Anterior cingulate cortex (tissue), 58 donors: ENCODE results near the gene ITGAL.
A peak's percentile ranks its signal among the peaks of the same experiment; 100 is the strongest.
"Not testable (repeated sequence)": the region's sequence is repeated elsewhere in the genome, so short reads cannot be mapped to it uniquely, and the experiment has no call there.

Experiments
- DNase-seq, 58 donors: peaks; one replicate each; lab custom pipeline; 2025; lab: John Stamatoyannopoulos, UW

Gene ITGAL

GRCh38 chr16:30457256-30457655, 15.3 kb upstream of the ITGAL start:
- no peak for DNase-seq

GRCh38 chr16:30457743-30458560, 14.6 kb upstream of the ITGAL start:
- DNase-seq: no peak

DNA sequence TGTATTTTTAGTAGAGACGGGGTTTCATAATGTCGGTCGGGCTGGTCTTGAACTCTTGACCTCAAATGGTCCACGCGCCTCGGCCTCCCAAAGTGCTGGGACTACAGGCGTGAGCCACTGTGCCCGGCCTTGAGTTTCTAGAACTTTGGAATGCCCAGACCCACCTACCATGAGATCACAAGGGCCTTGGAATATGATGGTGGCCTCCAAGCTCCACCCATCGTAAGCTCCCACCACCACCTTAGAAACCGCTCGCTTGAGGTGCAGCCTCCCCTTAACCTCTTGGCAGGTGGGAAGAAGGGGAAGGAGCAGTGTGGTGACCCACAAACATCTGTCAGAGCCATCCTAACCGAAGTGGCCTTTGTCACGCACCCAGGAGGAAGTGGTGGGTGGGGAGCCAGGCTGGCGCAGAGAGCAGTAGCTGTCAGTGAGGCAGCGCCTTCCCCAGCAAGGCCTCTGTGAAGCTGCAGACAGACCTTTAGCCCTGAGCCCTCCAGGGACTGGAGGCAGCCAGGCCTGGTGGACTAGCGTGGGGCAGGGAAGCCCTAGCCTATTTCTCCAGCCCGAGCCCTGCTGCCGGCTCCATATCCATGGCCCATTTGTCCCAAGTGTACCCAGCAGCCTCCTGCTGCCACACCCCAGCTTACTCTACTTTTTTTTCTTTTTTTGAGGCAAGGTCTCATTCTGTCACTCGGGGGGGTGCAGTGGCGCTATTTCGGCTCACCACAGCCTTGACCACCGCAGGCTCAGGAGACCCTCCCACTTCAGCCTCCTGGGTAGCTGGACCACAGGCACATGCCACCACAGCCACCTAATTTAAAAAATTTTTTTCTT, 13.8 kb upstream of the ITGAL start:
- peak in 1 of 58 donors; percentile 2 for DNase-seq

GRCh38 chr16:30459456-30459855, 13.1 kb upstream of the ITGAL start:
- DNase-seq: no peak

- DNase-seq: not testable (repeated sequence)
These were observed 11.1 kb upstream of the ITGAL start for GRCh38 chr16:30461426-30461825.

DNA sequence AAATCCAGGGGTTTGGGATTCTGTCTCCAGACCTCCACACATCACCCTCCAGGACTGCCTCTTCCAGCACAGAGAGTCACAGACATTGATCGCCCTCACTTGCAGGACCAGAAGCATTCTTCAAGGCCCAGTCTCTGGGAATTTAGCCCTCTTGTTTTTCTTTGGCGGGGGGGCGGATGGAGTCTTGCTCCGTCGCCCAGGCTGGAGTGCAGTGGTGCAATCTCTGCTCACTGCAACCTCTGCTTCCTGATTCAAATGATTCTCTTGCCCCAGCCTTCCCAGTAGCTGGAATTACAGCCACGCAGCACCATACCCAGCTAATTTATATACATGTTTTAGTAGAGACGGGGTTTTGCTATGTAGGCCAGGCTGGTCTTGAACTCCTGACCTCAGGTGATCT, 8.5 kb upstream of the ITGAL start:
- no peak for DNase-seq

DNA sequence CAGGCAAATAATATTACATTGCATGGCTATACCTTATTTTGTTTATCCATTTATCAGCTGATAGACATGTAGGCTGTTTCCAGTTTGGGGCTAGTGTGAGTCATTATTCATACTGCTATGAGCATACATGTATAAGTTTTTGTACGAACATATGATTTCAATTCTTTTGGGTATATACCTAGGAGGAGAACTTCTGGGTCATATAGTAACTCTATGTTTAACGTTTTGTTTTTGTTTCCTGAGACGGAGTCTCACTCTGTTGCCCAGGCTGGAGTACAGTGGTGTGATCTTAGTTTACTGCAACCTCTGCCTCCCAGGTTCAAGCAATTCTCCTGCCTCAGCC, 2.4 kb upstream of the ITGAL start:
- no peak for DNase-seq

- no peak for DNase-seq
These were observed 1.9 kb upstream of the ITGAL start for GRCh38 chr16:30470632-30470995.

GRCh38 chr16:30473231-30474073, 910 bp downstream of the ITGAL start:
- no peak for DNase-seq

DNA sequence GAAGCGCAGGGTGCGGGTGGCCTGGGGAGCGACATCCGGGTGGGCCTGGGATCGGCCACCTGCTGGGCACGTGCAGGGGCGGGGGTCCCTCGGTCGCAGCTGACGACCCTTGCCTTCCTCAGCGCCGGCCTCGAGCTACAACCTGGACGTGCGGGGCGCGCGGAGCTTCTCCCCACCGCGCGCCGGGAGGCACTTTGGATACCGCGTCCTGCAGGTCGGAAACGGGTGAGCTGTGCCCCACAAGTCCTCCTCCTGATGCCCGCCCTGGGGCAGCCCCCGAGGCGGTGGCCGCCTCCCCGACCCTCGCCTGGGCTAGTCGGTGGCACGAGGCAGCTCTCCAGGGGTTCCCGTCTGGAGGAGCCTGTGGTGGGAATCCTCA, 1.5 kb downstream of the ITGAL start:
- no peak for DNase-seq

- DNase-seq: no peak
These were observed 2.1 kb downstream of the ITGAL start for GRCh38 chr16:30474684-30475083.

DNA sequence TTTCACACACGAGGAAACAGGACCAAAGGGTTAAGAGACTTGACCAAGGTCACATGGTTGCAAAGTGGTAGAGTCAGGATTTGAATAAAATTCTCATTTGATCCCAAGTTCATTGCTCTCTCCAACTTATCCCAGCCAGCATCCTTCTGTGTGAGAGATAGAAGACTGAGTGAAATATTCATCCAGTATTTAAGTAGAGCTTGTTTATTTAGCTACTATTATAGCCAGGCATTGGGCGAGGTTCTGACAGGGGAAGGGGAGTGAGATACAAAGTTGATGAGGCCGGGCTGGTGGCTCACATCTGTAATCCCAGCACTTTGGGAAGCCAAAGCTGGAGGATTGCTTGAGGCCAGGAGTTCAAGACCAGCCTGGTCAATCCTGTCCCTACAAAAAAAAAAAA, 4.4 kb downstream of the ITGAL start:
- DNase-seq: no peak

DNA sequence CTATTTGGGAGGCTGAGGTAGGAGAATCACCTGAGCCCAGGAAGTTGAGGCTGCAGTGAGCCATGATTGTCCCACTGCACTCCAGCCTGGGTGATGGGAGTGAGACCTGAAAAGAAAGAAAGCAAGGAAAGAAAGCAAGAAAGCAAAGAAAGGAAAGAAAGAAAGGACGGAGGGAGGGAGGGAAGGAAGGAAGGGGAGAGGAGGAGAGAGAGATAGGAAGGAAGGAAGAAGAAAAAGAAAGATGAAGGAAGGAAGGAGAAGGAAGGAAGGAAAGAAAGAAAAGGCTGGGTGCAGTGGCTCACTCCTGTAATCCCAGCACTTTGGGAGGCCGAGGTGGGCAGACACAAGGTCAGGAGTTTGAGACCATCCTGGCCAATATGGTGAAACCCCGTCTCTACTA, 5.2 kb downstream of the ITGAL start:
- not testable (repeated sequence) for DNase-seq

DNA sequence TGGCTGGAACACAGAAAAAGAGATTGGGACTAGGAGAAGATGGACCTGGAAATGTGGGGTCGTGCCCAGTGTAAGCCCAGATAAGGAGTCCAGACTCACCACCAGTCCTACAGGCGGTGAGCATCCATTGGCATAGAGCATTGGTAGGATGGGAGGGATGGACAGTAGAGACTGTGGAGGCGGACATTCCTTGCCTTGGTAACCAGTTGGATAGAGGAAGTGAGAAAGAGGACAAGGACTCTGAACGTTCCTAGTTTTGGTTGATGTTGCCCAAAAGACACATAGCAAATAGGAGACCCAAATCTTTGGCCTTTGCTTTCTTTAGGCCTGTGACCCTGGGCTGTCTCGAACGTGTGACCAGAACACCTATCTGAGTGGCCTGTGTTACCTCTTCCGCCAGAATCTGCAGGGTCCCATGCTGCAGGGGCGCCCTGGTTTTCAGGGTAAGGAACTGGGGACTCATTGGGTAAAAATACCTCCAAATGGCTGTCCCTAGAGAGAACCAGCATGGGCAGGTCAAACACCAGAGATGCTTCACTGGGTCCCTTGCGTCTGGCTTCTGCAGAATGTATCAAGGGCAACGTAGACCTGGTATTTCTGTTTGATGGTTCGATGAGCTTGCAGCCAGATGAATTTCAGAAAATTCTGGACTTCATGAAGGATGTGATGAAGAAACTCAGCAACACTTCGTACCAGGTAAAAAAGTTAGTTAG, 6.4 kb downstream of the ITGAL start:
- DNase-seq: no peak

- no peak for DNase-seq
These were observed 8.8 kb downstream of the ITGAL start for GRCh38 chr16:30481381-30481780.

DNA sequence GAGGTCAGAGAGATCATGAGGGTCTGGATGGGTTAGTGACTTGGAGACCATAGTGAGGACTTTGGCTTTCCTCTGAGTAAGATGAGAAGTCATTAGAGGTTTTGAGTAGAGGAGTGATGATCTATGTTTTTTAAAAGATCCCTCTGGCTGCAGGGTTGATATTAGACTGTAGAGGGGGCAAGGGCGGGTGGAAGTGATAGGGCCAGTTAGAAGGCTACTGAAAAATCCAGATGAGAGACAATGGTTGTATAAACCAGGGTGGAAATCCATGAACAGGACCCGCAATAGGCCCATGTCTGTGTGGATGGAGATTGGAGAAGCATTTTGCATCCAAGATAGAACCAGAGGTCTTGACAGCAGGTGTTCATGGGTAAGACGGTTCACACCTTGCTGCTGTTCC, 9.8 kb downstream of the ITGAL start:
- DNase-seq: no peak

GRCh38 chr16:30484887-30485286, 12.3 kb downstream of the ITGAL start:
- no peak for DNase-seq

DNA sequence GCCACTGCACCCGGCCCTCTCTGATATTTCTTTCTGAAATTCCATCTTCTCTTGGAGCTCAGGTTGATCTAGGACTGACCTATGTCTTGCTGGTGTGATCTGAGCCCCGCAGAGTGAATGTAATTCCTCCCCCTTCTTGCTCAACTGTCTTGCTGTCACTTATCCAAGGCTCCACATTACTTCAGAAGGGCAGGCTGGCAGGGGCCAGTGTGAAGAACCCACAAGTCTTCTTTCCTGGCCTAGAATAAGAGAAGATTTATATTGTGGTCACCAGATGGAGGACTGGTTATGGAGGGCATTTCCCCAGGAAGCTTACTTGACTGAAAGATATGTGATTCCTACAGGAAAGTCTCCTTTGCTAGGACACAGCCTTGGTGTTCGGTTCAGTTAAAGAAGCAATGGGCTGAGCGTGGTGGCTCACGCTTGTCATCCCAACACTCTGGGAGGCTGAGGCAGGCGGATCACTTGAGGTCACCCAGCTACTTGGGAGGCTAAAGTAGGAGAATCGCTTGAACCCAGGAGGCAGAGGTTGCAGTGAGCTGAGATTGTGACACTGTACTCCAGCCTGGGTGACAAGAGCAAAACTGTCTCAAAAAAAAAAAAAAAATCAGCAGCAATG, 13.4 kb downstream of the ITGAL start:
- no peak for DNase-seq

DNA sequence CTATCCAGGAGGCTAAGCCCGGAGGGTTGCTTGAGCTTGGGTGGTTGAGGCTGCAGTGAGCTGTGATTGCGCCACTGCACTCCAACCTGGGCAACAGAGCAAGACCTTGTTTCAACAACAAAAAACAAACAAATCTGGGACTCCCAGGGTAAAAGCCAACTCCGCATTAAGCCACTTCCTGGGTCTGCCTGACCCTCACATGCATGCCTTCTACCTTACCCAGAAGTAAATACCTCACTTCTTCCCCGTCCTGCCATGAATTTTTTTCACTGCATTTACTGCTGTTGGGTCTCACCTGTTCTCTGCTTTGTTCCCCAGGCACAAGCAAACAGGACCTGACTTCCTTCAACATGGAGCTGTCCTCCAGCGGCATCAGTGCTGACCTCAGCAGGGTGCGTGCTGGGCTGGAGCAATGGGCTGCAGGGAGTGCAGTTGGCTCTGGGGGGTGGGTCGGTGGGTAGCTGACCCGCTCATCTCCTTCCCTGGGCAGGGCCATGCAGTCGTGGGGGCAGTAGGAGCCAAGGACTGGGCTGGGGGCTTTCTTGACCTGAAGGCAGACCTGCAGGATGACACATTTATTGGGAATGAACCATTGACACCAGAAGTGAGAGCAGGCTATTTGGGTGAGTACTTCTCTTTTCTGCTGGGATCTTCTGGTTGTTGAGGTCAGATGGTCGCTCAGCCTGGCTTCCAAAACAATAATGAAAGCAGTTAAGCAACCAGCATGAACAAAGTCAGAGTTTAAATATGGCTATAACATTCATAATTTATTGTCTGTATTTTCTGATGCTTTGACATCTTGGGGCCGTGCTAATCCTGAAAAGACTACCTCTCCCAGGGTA, 16.4 kb downstream of the ITGAL start:
- DNase-seq: no peak
